Neural cell (in vitro differentiated cells): ENCODE data around the gene MARK3. TPM values are rescaled to one million over a fixed set of nuclear protein-coding genes. Genes with fewer than 3 reads are reported as not detected.

Experiments used
- H2AFZ ChIP-seq: fragments of 200-600, 300-800 bp; sonication (generic), shearing (Covaris generic); 2 replicates; pipeline ENCODE4 v1.6.0; 2014; ENCODE audit warnings: low read depth, mild to moderate bottlenecking, antibody characterized with exemption, low read length, moderate library complexity
- H3F3A ChIP-seq: fragments of 200-600 bp; shearing (Covaris generic); 2 replicates; pipeline ENCODE4 v1.6.1; 2016; ENCODE audit warnings: mild to moderate bottlenecking, moderate library complexity, mixed read lengths, antibody characterized with exemption, low read length; ENCODE audit not compliant: insufficient read depth, poor library complexity, severe bottlenecking
- H3K27ac ChIP-seq: fragments of 200-600, 300-800 bp; sonication (generic), shearing (Covaris generic); 2 replicates; pipeline ENCODE4 v1.5.1; 2014; ENCODE audit warnings: mild to moderate bottlenecking, low read length, moderate library complexity
- H3K27me3 ChIP-seq: fragments of 300-800, 200-600 bp; sonication (generic), shearing (Covaris generic); 2 replicates; pipeline ENCODE4 v1.6.0; 2014; ENCODE audit warnings: mild to moderate bottlenecking, low read depth, low read length, moderate library complexity; ENCODE audit not compliant: insufficient read depth
- H3K36me3 ChIP-seq: fragments of 300-800, 200-600 bp; sonication (generic), shearing (Covaris generic); 2 replicates; pipeline ENCODE4 v1.5.1; 2014; ENCODE audit warnings: mild to moderate bottlenecking, antibody characterized with exemption, low read length, moderate library complexity; ENCODE audit not compliant: insufficient read depth
- H3K4me2 ChIP-seq: fragments of 300-800, 200-600 bp; sonication (generic), shearing (Covaris generic); 2 replicates; pipeline ENCODE4 v1.6.0; 2014; ENCODE audit warnings: mild to moderate bottlenecking, low read length
- H3K4me3 ChIP-seq: fragments of 300-800, 200-600 bp; sonication (generic), shearing (Covaris generic); 2 replicates; pipeline ENCODE4 v1.5.1; 2014; ENCODE audit warnings: mild to moderate bottlenecking, low read length, moderate library complexity
- H3K79me2 ChIP-seq: fragments of 200-600 bp; shearing (Covaris generic); replicated peaks from 2 replicates; pipeline ENCODE4 v1.6.0; 2014; ENCODE audit warnings: mild to moderate bottlenecking, low read length, moderate library complexity; ENCODE audit not compliant: insufficient read depth
- H3K9ac ChIP-seq: fragments of 300-800, 200-600 bp; sonication (generic), shearing (Covaris generic); 2 replicates; pipeline ENCODE4 v1.6.1; 2016; ENCODE audit warnings: mild to moderate bottlenecking, low read length, mixed read lengths
- H3K9me2 ChIP-seq: fragments of 200-600 bp; shearing (Covaris generic); 2 replicates; pipeline ENCODE4 v1.6.1; 2016; ENCODE audit warnings: mild to moderate bottlenecking, low read length, mixed read lengths; ENCODE audit not compliant: insufficient read depth
- H3K9me3 ChIP-seq: fragments of 200-600, 300-800 bp; sonication (generic), shearing (Covaris generic); 2 replicates; pipeline ENCODE4 v1.6.1; 2016; ENCODE audit warnings: mild to moderate bottlenecking, mixed run types, low read length, moderate library complexity, mixed read lengths
- H4K20me1 ChIP-seq: fragments of 200-600 bp; shearing (Covaris generic); 2 replicates; pipeline ENCODE4 v1.6.1; 2016; ENCODE audit warnings: mild to moderate bottlenecking, mixed run types; ENCODE audit not compliant: insufficient read depth
- CTCF ChIP-seq: fragments of 450-650 bp; IDR thresholded peaks from 2 replicates; pipeline ENCODE4 v1.5.1; 2014; ENCODE audit warnings: antibody characterized with exemption, mild to moderate bottlenecking, moderate library complexity; ENCODE audit not compliant: poor library complexity, severe bottlenecking
- EP300 ChIP-seq: fragments of 450-650 bp; conservative IDR thresholded peaks from 2 replicates; pipeline ENCODE4 v1.6.1; 2014; ENCODE audit warnings: antibody characterized with exemption, mild to moderate bottlenecking, moderate library complexity; ENCODE audit not compliant: poor library complexity, severe bottlenecking
- EZH2 ChIP-seq: fragments of 200-600, 300-800 bp; shearing (Covaris generic), sonication (generic); IDR thresholded peaks from 2 replicates; pipeline ENCODE4 v1.6.1; 2014; ENCODE audit warnings: antibody characterized with exemption, low read length, borderline replicate concordance, mild to moderate bottlenecking; ENCODE audit not compliant: insufficient read depth, poor library complexity, severe bottlenecking
- MXI1 ChIP-seq: fragments of 450-650 bp; conservative IDR thresholded peaks from 2 replicates; pipeline ENCODE4 v1.6.1; 2014; ENCODE audit warnings: antibody characterized with exemption, mild to moderate bottlenecking; ENCODE audit not compliant: poor library complexity, severe bottlenecking
- POLR2AphosphoS5 ChIP-seq: IDR thresholded peaks from 2 replicates; pipeline ENCODE4 v1.6.1; 2012
- RAD21 ChIP-seq: fragments of 450-650 bp; conservative IDR thresholded peaks from 2 replicates; pipeline ENCODE4 v1.6.1; 2014; ENCODE audit warnings: antibody characterized with exemption, mild to moderate bottlenecking, moderate library complexity
- REST ChIP-seq: IDR thresholded peaks from 2 replicates; pipeline ENCODE4 v1.6.1; 2012; ENCODE audit warnings: borderline replicate concordance
- SMC3 ChIP-seq: fragments of 450-650 bp; conservative IDR thresholded peaks from 2 replicates; pipeline ENCODE4 v1.6.1; 2014; ENCODE audit warnings: antibody characterized with exemption, mild to moderate bottlenecking, moderate library complexity; ENCODE audit not compliant: poor library complexity
- TAF1 ChIP-seq: IDR thresholded peaks from 2 replicates; pipeline ENCODE4 v1.6.1; 2012; ENCODE audit warnings: low read depth
- polyA plus RNA-seq: library from polyadenylated mRNA; depleted of rRNA; stranded (reverse); fragments of >200 nt; gene quantifications from 2 replicates; pipeline ENCODE4 v1.2.3, GENCODE V29; 2014

MARK3 gene
- polyA plus RNA-seq, 1 donor from 2014 or later: 158 TPM

GRCh38 chr14:103533137-103533998 lies 148.2 kb downstream of the MARK3 start:
- no peaks in the 10 kb centered on the region for H3K27me3 ChIP-seq
- H3K9me2 ChIP-seq: no peaks in the 10 kb centered on the region
- no peak overlapping the region for H3K4me2 ChIP-seq
- H3K36me3 ChIP-seq: no peaks in the 10 kb centered on the region
- no peaks in the 10 kb centered on the region for H3F3A ChIP-seq
- H2AFZ ChIP-seq: no peak overlapping the region
- no peak overlapping the region for H3K4me3 ChIP-seq
- H3K9me3 ChIP-seq: no peaks in the 10 kb centered on the region
- H4K20me1 ChIP-seq: no peaks in the 10 kb centered on the region
- TF ChIP-seq MXI1 (no peak), TAF1 (no peak), REST (no peak), POLR2AphosphoS5 (no peak), SMC3 (no peak), CTCF (no peak), EZH2 (no peak), EP300 (no peak), RAD21 (no peak)
- peaks cover 10% of the 10 kb centered on the region for H3K79me2 ChIP-seq
- H3K27ac ChIP-seq: no peak overlapping the region
- no peak overlapping the region for H3K9ac ChIP-seq

- Histone ChIP-seq H3F3A (no peaks in the 10 kb centered on the region), H3K27ac (no peak overlapping the region), H3K4me2 (no peak overlapping the region), H2AFZ (no peak overlapping the region), H3K9ac (no peak overlapping the region), H3K9me3 (no peaks in the 10 kb centered on the region), H3K4me3 (no peak overlapping the region), H3K36me3 (no peaks in the 10 kb centered on the region), H3K79me2 (peaks cover 6% of the 10 kb centered on the region), H4K20me1 (no peaks in the 10 kb centered on the region), H3K27me3 (no peaks in the 10 kb centered on the region), H3K9me2 (no peaks in the 10 kb centered on the region)
- no peak for TF ChIP-seq MXI1
- no peak for TF ChIP-seq EP300
- TF ChIP-seq EZH2: no peak
- TF ChIP-seq RAD21: no peak
- TF ChIP-seq CTCF: no peak
- no peak for TF ChIP-seq TAF1
- no peak for TF ChIP-seq REST
- TF ChIP-seq SMC3: no peak
- no peak for TF ChIP-seq POLR2AphosphoS5
Observed at GRCh38 chr14:103533999-103534575, 148.9 kb downstream of the MARK3 start.
